ENCODE measurements around the gene CHRFAM7A. TPM values are rescaled to one million over a fixed set of nuclear protein-coding genes. Genes with fewer than 3 reads are reported as not detected.
"Not testable (repeated sequence)": the region's sequence is repeated elsewhere in the genome, so short reads cannot be mapped to it uniquely, and the experiment has no call there.

CHRFAM7A gene
- polyA plus RNA-seq, 4 donors, result 1.2 to 4.1 (median 2.3) TPM

- not testable (repeated sequence) for DNase-seq (ENCODE audit: low read depth in 4 of 4, low spot score in 3 of 4)
These were observed 67.2 kb downstream of the CHRFAM7A start for GRCh38 chr15:30326145-30326544.

GRCh38 chr15:30321063-30321462 lies 72.3 kb downstream of the CHRFAM7A start:
- DNase-seq (ENCODE audit: low read depth in 4 of 4, low spot score in 3 of 4), result not testable (repeated sequence)

GRCh38 chr15:30315704-30316103 lies 77.6 kb downstream of the CHRFAM7A start:
- not testable (repeated sequence) for DNase-seq (ENCODE audit: low read depth in 4 of 4, low spot score in 3 of 4)

- not testable (repeated sequence) for DNase-seq (ENCODE audit: low read depth in 4 of 4, low spot score in 3 of 4)
These were observed 82.8 kb downstream of the CHRFAM7A start for GRCh38 chr15:30310575-30310974.

Other genes with a start within 250 kb of the CHRFAM7A start
- gene GOLGA8R, start 20.7 kb upstream of the CHRFAM7A start, polyA plus RNA-seq (ENCODE audit: insufficient read length in 4 of 4), result 10 to 100 TPM in 1 of 4 donors, 1 to 10 TPM in 3; 3.8 to 10.3 (median 5.8) TPM
- 1 to 10 TPM in 1 of 4 donors, under 1 TPM in 3; 0.56 to 3.0 (median 0.89) TPM for gene GOLGA8Q, start 158.5 kb upstream of the CHRFAM7A start, polyA plus RNA-seq (ENCODE audit: insufficient read length in 4 of 4)
- gene GOLGA8H, start 210.5 kb upstream of the CHRFAM7A start, polyA plus RNA-seq (ENCODE audit: insufficient read length in 4 of 4), result 1 to 10 TPM in 1 of 4 donors, under 1 TPM in 3; 0.87 to 2.3 (median 0.90) TPM

Data from left renal pelvis (tissue), 4 donors.